ENCODE results near the gene SPATA32. TPM values are rescaled to one million over a fixed set of nuclear protein-coding genes. Genes with fewer than 3 reads are reported as not detected.

Gene SPATA32
- total RNA-seq, 1 experiment from 2014 or later = 0.81 TPM

DNA sequence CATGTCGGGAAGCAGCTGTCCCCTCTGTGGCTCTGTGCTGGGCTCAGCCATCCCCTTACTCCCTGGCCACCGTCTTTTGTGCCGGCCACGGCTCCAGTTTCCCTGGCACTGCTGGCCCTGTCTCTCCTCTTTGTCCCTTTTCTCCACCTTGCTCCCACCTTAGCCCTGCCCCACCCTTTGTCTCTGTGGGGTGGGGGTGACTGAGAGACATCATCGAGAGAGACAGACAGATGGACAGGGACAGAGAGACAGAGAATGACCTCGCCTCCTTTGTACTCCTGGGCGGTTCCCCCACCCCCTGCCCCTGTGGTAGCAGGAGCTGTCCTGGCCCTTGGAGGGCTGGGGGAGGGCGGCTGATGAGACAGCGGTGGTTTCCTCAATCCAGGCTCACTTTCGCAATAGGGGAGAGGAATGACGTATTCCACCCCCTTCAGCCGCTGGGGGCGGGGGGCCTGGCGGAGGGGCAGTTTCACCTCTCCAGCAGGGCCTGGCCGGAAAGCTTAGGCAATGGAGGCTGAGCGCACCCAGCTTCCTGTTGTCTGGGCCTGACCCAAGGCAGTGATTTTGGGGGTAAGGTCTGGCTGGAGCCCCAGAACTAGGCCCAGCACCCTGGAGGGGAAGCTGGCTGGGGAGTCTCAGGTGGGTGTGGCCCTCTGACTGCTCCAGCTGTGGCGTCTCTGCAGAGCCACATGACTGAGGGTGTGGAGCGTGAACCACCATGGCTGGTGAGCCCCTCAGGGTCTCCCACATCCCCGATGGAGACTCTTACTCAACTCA lies 32.9 kb downstream of the SPATA32 start:
- Histone ChIP-seq H3K9me3 (ENCODE audit: control insufficient read depth, low read depth, low read length) (no peaks in the 10 kb centered on the region), H3K27me3 (ENCODE audit: insufficient read depth, low read length) (no peaks in the 10 kb centered on the region; the same call in 1 of the 2 replicates), H3K23ac (ENCODE audit: insufficient read length, low read depth, low read length) (no peak overlapping the region), H2AFZ (ENCODE audit: low read length) (no peak overlapping the region), H3K9ac (ENCODE audit: extremely low read depth, insufficient read length, low read length) (no peak overlapping the region), H3K18ac (ENCODE audit: insufficient read length, low read depth, low read length) (no peak overlapping the region), H3K14ac (ENCODE audit: insufficient read depth, low read length) (no peak overlapping the region; the same call in 1 of the 2 replicates), H3K79me1 (ENCODE audit: insufficient read depth, low read depth, low read length, poor library complexity, severe bottlenecking) (no peaks in the 10 kb centered on the region), H2BK15ac (ENCODE audit: low read depth, low read length) (no peak overlapping the region; the same call in 1 of the 2 replicates), H2AK5ac (ENCODE audit: insufficient read length, low read length) (no peak overlapping the region), H3K79me2 (ENCODE audit: insufficient read depth, low read length) (no peaks in the 10 kb centered on the region), H2BK20ac (ENCODE audit: low read depth, low read length, poor library complexity, severe bottlenecking) (no peak overlapping the region), H2BK120ac (ENCODE audit: low read depth, low read length, poor library complexity, severe bottlenecking) (no peak overlapping the region), H3T11ph (ENCODE audit: low read length) (no peak overlapping the region), H4K91ac (ENCODE audit: insufficient read length, low read depth, low read length) (no peak overlapping the region), H4K20me1 (ENCODE audit: control insufficient read depth, insufficient read depth, insufficient read length) (no peaks in the 10 kb centered on the region), H3K4me1 (ENCODE audit: insufficient read depth, low read length) (no peaks in the 10 kb centered on the region; the same call in 1 of the 2 replicates), H2BK5ac (ENCODE audit: insufficient read length, low read length) (no peak overlapping the region), H3K4ac (ENCODE audit: low read depth, low read length) (no peak overlapping the region), H3K56ac (ENCODE audit: insufficient read length, low read depth, low read length) (no peak overlapping the region), H4K5ac (ENCODE audit: insufficient read length, low read depth, low read length) (no peak overlapping the region), H3K27ac (ENCODE audit: insufficient read length, low read depth, low read length) (no peak overlapping the region), H4K8ac (replicated peaks; ENCODE audit: insufficient read length, low read depth, low read length) (no peak overlapping the region), H3K23me2 (ENCODE audit: insufficient read length, low read depth, low read length, poor library complexity, severe bottlenecking) (no peaks in the 10 kb centered on the region), H2BK12ac (ENCODE audit: insufficient read length, low read depth, low read length) (no peak overlapping the region), H3K4me2 (ENCODE audit: insufficient read depth, insufficient read length, low read length) (no peak overlapping the region)
- H3K36me3 Mint-ChIP-seq (ENCODE audit: insufficient read depth in 1 of 3, low read depth in 3 of 3) = no peaks in the 10 kb centered on the region
- H3K27me3 Mint-ChIP-seq (ENCODE audit: low read depth) = peaks cover 30% of the 10 kb centered on the region
- H3K4me1 Mint-ChIP-seq = peaks cover 26 to 57% of the 10 kb centered on the region in 2 experiments
- H3K9me3 Mint-ChIP-seq = no peaks in the 10 kb centered on the region; a peak in 1 of 5 replicates
- no CpG with 5 or more reads among the region's 19 CpGs for WGBS (ENCODE audit: extremely low coverage, insufficient read length, low lambda C conversion rate)
- H3K4me3 Mint-ChIP-seq = no peak overlapping the region
- TF ChIP-seq CTCF (conservative IDR thresholded peaks at IDR 0.05) = no peak
- DNase-seq = peak; percentile 74
- H3K27ac Mint-ChIP-seq = peak overlapping the region in 1 of 3 experiments; percentile 79; a peak in 2 of 7 replicates
